Measurements from ENCODE around the gene NBPF4.

Gene NBPF4

GRCh38 chr1:108194051-108194450 is 49.8 kb downstream of the NBPF4 start:
- Histone ChIP-seq H3K27ac (no peak overlapping the region), H3K9me3 (ENCODE audit: control insufficient read depth, low read length) (no peaks in the 10 kb centered on the region), H3K9ac (no peak overlapping the region), H3K79me2 (no peaks in the 10 kb centered on the region), H2AFZ (no peak overlapping the region), H3K4me2 (ENCODE audit: low read length) (no peak overlapping the region), H3K4me1 (peaks cover 2% of the 10 kb centered on the region), H3K27me3 (ENCODE audit: control insufficient read depth, insufficient read depth, low read length) (no peaks in the 10 kb centered on the region), H3K4me3 (ENCODE audit: low read depth, low read length) (no peak overlapping the region), H3K36me3 (ENCODE audit: control insufficient read depth, insufficient read depth, low read length) (no peaks in the 10 kb centered on the region)
- TF ChIP-seq, protein P1, sequence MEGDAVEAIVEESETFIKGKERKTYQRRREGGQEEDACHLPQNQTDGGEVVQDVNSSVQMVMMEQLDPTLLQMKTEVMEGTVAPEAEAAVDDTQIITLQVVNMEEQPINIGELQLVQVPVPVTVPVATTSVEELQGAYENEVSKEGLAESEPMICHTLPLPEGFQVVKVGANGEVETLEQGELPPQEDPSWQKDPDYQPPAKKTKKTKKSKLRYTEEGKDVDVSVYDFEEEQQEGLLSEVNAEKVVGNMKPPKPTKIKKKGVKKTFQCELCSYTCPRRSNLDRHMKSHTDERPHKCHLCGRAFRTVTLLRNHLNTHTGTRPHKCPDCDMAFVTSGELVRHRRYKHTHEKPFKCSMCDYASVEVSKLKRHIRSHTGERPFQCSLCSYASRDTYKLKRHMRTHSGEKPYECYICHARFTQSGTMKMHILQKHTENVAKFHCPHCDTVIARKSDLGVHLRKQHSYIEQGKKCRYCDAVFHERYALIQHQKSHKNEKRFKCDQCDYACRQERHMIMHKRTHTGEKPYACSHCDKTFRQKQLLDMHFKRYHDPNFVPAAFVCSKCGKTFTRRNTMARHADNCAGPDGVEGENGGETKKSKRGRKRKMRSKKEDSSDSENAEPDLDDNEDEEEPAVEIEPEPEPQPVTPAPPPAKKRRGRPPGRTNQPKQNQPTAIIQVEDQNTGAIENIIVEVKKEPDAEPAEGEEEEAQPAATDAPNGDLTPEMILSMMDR (IDR thresholded peaks at IDR 0.05): no peak

GRCh38 chr1:108193333-108193732 is 50.5 kb downstream of the NBPF4 start:
- peaks cover 2% of the 10 kb centered on the region for H3K4me1 ChIP-seq
- no peaks in the 10 kb centered on the region for H3K9me3 ChIP-seq (ENCODE audit: control insufficient read depth, low read length)
- H3K27ac ChIP-seq: no peak overlapping the region
- no peaks in the 10 kb centered on the region for H3K36me3 ChIP-seq (ENCODE audit: control insufficient read depth, insufficient read depth, low read length)
- H3K4me2 ChIP-seq (ENCODE audit: low read length): no peak overlapping the region
- no peak overlapping the region for H2AFZ ChIP-seq
- no peak overlapping the region for H3K4me3 ChIP-seq (ENCODE audit: low read depth, low read length)
- H3K79me2 ChIP-seq: no peaks in the 10 kb centered on the region
- H3K9ac ChIP-seq: no peak overlapping the region
- TF ChIP-seq, protein P1 (IDR thresholded peaks at IDR 0.05): no peak
- H3K27me3 ChIP-seq (ENCODE audit: control insufficient read depth, insufficient read depth, low read length): no peaks in the 10 kb centered on the region

- Histone ChIP-seq H3K4me2 (ENCODE audit: low read length) (no peak overlapping the region), H3K4me3 (ENCODE audit: low read depth, low read length) (no peak overlapping the region), H3K79me2 (no peaks in the 10 kb centered on the region), H2AFZ (no peak overlapping the region), H3K4me1 (no peaks in the 10 kb centered on the region), H3K27ac (no peak overlapping the region), H3K36me3 (ENCODE audit: control insufficient read depth, insufficient read depth, low read length) (no peaks in the 10 kb centered on the region), H3K9ac (no peak overlapping the region), H3K9me3 (ENCODE audit: control insufficient read depth, low read length) (no peaks in the 10 kb centered on the region), H3K27me3 (ENCODE audit: control insufficient read depth, insufficient read depth, low read length) (no peaks in the 10 kb centered on the region)
- TF ChIP-seq, protein P1 (IDR thresholded peaks at IDR 0.05): no peak
Observed at GRCh38 chr1:108192581-108192980, 51.3 kb downstream of the NBPF4 start.

- TF ChIP-seq, protein P1 (IDR thresholded peaks at IDR 0.05): no peak
- Histone ChIP-seq H3K9ac (no peak overlapping the region), H3K27ac (no peak overlapping the region), H3K27me3 (ENCODE audit: control insufficient read depth, insufficient read depth, low read length) (no peaks in the 10 kb centered on the region), H2AFZ (no peak overlapping the region), H3K9me3 (ENCODE audit: control insufficient read depth, low read length) (no peaks in the 10 kb centered on the region), H3K4me3 (ENCODE audit: low read depth, low read length) (no peak overlapping the region), H3K36me3 (ENCODE audit: control insufficient read depth, insufficient read depth, low read length) (no peaks in the 10 kb centered on the region), H3K79me2 (no peaks in the 10 kb centered on the region), H3K4me1 (no peaks in the 10 kb centered on the region), H3K4me2 (ENCODE audit: low read length) (no peak overlapping the region)
Observed at GRCh38 chr1:108190686-108191416, 53.0 kb downstream of the NBPF4 start.
